Measurements from ENCODE around the gene ZBTB7C.

Gene ZBTB7C

DNA sequence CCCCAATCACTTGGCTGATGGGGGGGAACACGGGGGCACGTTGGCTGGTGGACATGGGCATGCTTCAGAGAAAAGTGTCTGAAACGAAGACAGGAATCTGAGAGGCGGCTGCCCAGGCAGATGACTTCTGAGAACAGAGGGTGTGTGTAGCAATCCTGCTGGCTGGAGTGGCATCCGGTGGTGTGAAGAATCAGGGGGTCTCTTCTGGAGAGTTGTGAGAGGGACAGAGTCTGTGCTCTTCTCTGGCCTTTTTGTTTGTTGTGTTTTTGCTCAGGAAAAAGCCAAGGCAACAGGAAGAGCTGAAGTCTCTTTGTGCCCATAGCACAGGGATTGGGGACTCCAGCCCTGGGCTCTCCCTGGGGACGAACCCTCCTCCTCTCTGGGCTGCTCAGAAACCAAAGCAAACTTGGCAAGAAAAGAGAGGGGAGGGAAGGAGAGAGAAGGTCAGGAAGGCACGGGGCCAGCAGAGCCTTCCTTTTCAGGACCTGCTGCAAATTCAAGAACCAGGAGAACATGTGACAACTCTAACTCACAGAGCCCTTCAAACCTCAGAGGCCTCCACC lies 381.7 kb downstream of the ZBTB7C start:
- DNase-seq (ENCODE audit: low read depth in 2 of 3, low spot score in 1 of 3) = no peak

- no peak for DNase-seq (ENCODE audit: low read depth in 2 of 3, low spot score in 1 of 3)
Measured at GRCh38 chr18:48026216-48026615, 383.0 kb downstream of the ZBTB7C start.

- no peak for DNase-seq (ENCODE audit: low read depth in 2 of 3, low spot score in 1 of 3)
Measured at GRCh38 chr18:48024881-48025660, 384.1 kb downstream of the ZBTB7C start.

GRCh38 chr18:48024009-48024512 lies 385.1 kb downstream of the ZBTB7C start:
- DNase-seq (ENCODE audit: low read depth in 2 of 3, low spot score in 1 of 3) = no peak

DNA sequence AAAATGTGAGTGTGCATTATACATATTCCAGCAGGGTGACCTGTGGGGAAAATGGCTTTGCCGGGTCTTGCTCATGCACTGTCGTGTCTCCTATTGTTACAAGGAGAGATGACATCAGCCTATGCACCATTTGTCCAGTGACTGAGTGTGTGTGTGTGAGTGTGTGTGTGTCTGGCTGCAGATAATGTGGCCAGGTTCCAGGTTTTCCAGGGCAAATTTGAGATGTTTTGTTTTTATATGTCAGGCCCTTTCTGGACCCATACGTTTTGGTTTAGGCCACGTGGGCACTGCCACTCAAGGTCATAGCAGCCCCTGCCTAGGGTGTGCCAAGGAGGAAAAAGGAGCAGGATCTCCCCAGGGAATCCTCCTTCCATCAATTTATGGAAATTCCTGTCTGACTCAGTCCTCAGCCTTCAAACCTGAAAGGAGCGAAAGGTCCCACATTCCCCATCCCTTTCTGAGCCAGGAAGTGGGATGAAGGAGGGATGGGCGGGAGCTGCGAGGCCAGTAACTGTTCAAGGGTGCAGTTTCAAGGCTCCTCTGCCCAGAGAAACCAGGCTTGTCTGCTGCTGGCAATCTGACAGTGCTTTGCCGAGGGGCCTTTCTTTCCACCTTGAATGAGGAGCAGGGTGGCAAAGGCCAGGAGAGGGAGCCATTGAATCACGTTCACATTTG lies 385.7 kb downstream of the ZBTB7C start:
- DNase-seq (ENCODE audit: low read depth in 2 of 3, low spot score in 1 of 3) = no peak

GRCh38 chr18:48022531-48023329 lies 386.5 kb downstream of the ZBTB7C start:
- peak in 1 of 3 donors; percentile 34 for DNase-seq (ENCODE audit: low read depth in 2 of 3, low spot score in 1 of 3)

- DNase-seq (ENCODE audit: low read depth in 2 of 3, low spot score in 1 of 3) = no peak
Measured at GRCh38 chr18:48022021-48022420, 387.2 kb downstream of the ZBTB7C start.

DNA sequence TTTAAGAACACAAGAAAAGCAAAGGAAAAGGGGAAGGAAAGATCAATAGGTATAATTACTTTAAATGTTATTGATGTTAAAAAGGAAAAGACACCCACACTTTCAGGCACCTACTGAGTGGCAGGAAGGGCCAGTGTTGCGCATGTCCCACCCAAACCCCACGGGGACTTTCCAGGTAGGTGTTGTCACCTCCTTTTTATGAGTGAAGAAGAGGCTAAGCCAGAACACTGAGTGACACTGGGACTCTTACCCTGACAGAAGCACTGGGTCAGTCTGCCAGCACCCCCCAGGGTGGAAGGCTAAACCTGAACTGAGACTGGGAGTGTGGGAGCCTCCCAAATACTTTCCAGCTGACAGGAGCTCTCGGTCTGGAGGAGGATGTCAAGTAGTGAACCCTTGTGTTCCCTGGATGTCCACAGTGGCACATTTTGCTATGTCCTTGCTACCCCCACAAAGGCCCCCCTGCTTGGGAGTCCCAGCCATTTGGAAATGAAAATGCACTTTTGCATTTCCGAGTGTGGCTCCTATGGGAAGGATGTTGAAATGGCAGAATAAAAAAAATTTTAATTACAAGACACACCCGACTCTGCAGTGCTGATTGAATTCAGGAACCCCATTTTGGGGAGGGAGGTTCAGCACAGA lies 387.8 kb downstream of the ZBTB7C start:
- no peak for DNase-seq (ENCODE audit: low read depth in 2 of 3, low spot score in 1 of 3)

DNA sequence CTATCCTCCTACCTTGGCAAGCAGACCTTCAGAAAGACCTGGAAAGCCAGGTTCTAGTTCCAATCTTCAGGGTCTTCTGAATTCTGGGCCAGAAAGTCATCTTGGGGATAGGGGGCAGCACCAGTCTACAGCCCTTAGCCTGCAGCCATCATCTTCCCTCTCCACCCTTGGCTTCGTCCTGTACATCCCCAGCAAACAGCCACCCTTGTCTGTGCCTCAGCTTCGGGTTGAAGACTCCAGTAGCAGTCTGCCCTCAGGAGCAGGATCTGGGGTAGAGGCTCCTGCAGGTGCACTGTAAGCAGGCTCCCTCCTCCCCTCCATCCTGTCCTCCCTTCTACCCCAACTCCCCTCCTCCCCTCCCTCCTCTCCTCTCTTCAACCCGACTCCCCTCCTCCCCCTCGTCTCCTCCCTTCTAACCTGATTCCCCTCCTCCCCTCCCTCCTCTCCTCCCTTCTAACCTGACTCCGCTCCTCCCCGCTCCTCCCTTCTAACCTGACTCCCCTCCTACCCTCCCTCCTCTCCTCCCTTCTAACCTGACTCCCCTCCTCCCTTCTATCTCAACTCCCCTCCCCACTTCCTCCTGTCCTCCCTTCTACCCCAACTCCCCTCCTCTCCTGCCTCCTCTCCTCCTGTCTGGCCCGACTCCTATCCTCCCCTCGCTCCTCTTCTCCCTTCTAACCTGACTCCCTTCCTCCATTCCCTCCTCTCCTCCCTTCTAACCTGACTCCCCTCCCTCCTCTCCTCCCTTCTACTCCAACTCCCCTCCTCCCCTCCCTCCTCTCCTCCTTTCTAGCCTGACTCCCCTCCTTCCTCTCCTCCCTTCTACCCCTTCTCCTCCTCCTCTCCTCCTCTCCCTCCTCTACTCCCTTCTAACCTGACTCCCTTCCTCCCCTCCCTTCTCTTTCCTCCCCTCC lies 388.6 kb downstream of the ZBTB7C start:
- DNase-seq (ENCODE audit: low read depth in 2 of 3, low spot score in 1 of 3) = no peak

- DNase-seq (ENCODE audit: low read depth in 2 of 3, low spot score in 1 of 3) = no peak
Measured at GRCh38 chr18:48019557-48020325, 389.4 kb downstream of the ZBTB7C start.

DNA sequence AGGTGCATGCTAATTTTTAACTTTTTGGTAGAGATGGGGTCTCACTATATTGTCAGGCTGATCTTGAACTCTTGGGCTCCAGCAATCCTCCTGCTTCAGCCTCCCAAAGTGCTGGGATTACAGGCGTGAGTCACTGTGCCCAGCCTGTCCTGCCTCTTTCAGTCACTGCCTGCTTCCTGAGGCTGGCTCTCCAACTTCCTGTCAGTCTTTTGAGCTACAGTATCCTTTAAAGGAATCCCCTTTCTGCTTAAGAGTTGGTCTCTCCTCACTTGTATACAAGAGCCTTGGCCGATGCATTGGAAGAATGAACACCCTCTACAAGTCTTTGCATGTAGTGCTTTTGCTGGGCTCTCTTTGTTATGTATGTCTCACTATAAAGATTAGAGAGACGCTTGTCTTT lies 390.3 kb downstream of the ZBTB7C start:
- DNase-seq (ENCODE audit: low read depth in 2 of 3, low spot score in 1 of 3) = no peak

DNA sequence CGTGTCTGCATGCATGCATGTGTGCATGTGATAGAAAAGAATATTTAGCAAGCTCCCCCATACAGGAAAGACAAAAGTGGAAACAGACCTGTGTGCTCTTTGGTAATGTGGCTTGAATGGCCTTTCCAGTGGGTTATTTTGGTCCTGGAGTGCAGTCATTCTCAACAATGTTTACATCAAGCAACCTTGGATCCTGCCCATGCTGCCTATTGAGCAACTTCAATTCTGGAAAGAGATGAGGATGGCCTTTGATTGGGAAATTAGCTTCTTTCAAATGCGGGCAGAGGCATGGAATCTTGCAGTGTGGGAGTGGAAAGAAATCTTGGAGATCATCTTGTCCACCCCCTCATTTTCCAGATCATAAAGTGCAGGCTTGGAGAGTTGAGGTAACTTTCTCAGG lies 391.5 kb downstream of the ZBTB7C start:
- DNase-seq (ENCODE audit: low read depth in 2 of 3, low spot score in 1 of 3) = no peak

- DNase-seq (ENCODE audit: low read depth in 2 of 3, low spot score in 1 of 3) = no peak
Measured at GRCh38 chr18:48013162-48013561, 396.0 kb downstream of the ZBTB7C start.

DNA sequence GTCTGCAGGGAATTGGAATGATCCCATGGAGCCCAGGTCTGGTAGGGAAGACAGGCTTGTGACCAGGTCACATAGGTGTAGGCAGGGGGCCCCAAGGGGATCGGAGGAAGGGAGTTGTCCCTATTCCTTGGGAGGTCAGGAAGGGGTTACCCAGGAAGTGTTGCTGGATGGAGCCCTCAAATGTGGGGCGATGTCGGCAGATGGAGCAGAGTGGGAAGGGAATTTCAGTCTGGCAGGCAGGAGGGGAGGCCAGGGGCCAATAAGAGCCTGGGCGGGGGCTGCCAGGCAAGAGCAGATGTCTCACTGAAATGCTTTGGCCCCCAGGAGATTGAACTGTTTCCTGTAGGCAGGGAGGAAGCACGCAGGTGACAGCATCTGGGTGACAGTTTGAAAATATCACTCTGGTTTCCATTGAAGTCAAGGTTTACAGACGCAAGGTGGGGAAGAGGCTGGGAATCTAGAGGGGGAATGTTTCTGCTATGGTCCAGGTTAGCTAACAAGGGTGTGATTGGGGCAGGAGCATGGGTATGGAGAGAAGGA lies 397.2 kb downstream of the ZBTB7C start:
- no peak for DNase-seq (ENCODE audit: low read depth in 2 of 3, low spot score in 1 of 3)

DNA sequence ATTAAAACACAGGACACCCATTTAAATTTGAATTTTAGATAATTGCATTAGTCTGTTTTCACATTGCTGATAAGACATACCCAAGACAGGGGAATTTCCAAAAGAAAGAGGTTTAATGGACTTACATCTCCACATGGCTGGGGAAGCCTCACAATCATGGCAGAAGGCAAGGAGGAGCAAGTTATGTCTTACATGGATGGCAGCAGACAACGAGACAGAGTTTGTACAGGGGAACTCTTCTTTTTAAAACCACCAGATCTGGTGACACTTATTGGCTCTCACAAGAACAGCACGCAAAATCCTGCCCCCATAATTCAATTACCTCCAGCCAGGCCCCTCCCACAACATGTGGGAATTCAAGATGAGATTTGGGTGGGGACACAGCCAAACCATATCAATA lies 398.9 kb downstream of the ZBTB7C start:
- DNase-seq (ENCODE audit: low read depth in 2 of 3, low spot score in 1 of 3) = no peak

- no peak for DNase-seq (ENCODE audit: low read depth in 2 of 3, low spot score in 1 of 3)
Measured at GRCh38 chr18:48009116-48009745, 400.0 kb downstream of the ZBTB7C start.

DNA sequence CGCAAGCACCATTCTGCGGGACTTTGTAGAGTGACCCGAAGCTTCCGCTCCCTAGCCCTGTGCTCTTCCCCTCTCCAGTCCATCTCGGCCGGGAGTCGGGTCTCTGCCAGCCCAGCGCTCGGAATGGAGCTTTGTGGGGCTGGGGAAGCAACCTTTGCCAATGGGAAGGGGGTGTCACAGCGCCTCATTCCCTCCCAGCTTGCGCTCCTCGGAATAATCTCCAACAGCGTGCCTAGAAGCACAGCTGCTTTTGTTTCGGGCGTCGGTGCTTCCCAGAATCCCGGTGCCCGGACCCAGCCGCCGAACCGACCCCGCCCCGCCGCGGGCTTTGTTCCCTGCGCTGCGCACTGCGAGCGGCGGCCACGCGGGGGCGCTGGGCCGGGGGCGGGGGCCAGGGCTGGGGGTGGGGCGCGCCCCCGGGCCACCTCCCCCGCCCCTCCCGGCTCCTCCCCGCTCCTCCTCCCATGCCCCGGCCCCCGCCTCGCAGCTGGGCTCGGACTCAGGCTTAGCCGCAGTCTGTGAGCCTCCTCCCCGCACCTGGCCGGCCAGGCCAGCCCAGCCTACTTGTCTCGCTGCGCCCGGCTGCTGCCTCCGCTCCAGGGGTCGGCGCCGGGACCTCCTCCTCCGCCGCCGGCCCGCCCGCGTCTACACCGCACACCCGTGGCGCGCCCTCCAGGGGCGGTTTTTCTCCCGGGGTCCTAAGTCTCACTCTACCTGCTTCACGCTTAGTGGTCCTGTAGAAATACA lies 401.1 kb downstream of the ZBTB7C start:
- peak in 1 of 3 donors; percentile 26 for DNase-seq (ENCODE audit: low read depth in 2 of 3, low spot score in 1 of 3)

DNA sequence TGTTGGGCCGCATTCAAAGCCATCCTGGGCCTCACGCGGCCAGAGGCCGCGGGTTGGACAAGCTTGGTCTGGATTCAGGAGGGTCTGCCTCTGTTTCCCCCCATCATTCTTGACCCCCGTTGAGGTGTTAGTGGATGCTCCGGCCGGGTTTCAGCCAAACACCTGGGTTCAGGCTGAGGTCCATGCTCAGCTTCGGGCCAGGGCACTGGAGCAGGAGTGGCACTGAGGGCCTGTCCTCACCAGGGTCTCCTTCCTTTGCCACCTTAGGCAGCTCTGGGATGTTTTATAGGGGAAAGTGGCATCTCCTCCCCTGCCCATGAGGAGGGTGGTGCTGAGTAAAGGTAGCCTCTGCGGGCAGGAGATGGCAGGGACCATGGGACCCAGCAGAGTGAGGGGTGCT lies 401.8 kb downstream of the ZBTB7C start:
- no peak for DNase-seq (ENCODE audit: low read depth in 2 of 3, low spot score in 1 of 3)

Data from stimulated activated CD4-positive, alpha-beta T cell treated with anti-CD3 and anti-CD28 coated beads, Interleukin-12 subunit alpha, Interleukin-12 subunit beta, amount 100 ng/mL, for 48 hours (primary cell).